Muscle of leg (tissue), 11 donors: ENCODE measurements around the gene ARHGEF38. TPM values are rescaled to one million over a fixed set of nuclear protein-coding genes. Genes with fewer than 3 reads are reported as not detected.

ENCODE experiments used
- DNase-seq: peaks from one replicate; pipeline ENCODE4 v3.0.0; 2013
- H3K27ac ChIP-seq: one replicate; pipeline ENCODE4 v1.5.1; 2013; ENCODE audit warnings: mild to moderate bottlenecking, low read length, control low read depth
- H3K27me3 ChIP-seq: one replicate; pipeline ENCODE4 v1.6.1; 2013; ENCODE audit warnings: low read length; ENCODE audit not compliant: control insufficient read depth, insufficient read depth
- H3K36me3 ChIP-seq: one replicate; pipeline ENCODE4 v1.6.1; 2013; ENCODE audit warnings: low read length; ENCODE audit not compliant: control insufficient read depth, insufficient read depth
- H3K4me1 ChIP-seq: one replicate; pipeline ENCODE4 v1.6.1; 2013; ENCODE audit warnings: low read length; ENCODE audit not compliant: control insufficient read depth, insufficient read depth
- H3K4me3 ChIP-seq: one replicate; pipeline ENCODE4 v1.5.1; 2013; ENCODE audit warnings: low read length, control low read depth
- H3K9me3 ChIP-seq: replicated peaks from 2 replicates; pipeline ENCODE4 v1.6.1; 2013; ENCODE audit warnings: low read depth, low read length; ENCODE audit not compliant: control insufficient read depth
- WGBS: methylation state at CpG from one replicate; pipeline ENCODE4 v1.1.5; 2013; ENCODE audit warnings: missing lambda C conversion rate; ENCODE audit not compliant: insufficient coverage; 5-methylcytosine and 5-hydroxymethylcytosine counted together
- polyA plus RNA-seq, 8 donors: library from polyadenylated mRNA; unstranded; fragments of 120-200 nt; gene quantifications; one replicate each; pipeline versions ENCODE4 v1.2.1 to v1.2.3, GENCODE V29; 2013; ENCODE audit warnings: inconsistent platforms in 1 of 8, low replicate concordance in 1 of 8; ENCODE audit not compliant: insufficient read length in 8 of 8, insufficient read depth in 1 of 8
- total RNA-seq: library from RNA; stranded (reverse); fragments of 120-200 nt; gene quantifications from one replicate; pipeline ENCODE4 v1.2.4, GENCODE V29; 2013

The ARHGEF38 gene
- total and polyA plus RNA-seq, 9 donors = 0.27 to 1.6 (median 0.86) TPM; not detected in 4

DNA sequence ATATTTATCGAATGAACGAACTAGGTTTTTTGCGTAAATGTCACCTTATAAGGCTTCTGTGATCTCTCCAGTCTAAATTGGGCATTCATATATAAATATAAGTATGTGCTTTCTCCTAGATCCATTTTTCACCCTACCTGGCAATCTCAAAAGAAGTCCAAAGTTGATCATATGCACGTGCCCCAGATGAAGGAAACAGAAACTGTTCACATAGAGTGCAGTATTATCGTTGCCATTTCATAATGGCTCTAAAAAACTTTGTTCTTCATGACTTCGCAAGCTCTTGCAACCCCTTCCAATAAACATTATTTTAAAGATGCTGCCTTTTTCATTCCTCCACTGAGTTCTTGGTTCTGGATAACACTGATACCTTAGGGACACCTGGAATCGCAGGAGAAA lies 155.4 kb downstream of the ARHGEF38 start:
- Histone ChIP-seq H3K27me3 (no peaks in the 10 kb centered on the region), H3K27ac (peak overlapping the region; percentile 96), H3K4me1 (peaks cover 5% of the 10 kb centered on the region), H3K4me3 (peak overlapping the region; percentile 95), H3K36me3 (peaks cover 6% of the 10 kb centered on the region), H3K9me3 (no peaks in the 10 kb centered on the region)
- 10% methylated on average over 2 of the region's 7 CpGs for WGBS
- no peak for DNase-seq

DNA sequence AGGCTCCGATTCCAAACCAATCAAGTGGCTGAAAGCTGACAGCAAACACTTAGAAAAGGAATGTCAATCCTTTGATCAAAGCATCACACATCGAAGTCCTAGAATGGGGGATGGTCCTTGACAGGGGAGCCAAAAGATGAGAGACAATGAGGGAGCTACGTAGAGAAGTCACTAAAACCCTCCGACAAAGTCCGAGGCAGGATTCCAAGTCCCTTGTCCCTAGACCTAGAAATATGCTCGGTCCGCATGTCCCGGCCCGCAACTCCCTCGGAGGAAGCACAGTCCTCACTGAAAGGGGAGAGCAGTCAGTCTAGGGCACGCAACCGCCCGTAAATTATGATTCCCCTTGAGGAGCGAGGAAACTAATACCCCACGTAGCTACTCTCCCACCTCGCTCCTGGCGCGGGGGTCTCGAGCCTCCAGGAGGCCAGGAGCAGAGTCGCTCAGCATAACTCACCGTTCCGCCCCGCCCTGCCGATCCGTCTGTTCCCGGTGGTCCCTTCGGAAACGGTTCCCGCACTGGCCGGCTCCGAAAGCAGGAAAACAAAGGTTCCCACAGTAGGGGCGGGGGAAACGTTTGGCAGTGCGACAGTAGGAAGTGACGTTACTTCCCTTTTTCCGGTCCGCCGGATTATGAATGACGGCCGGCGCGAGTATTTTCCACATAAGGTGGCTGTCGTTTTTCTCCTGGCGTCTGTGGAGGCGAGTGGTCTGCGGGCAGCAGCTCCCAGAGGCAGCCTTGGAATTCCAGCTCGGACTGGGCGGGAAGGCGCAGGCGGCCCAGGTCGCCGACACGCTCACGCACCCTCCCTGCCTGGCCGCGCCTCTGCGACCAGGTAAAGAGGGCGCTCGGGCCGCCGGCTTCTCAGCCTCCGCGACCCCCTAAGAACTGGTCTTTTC lies 156.0 kb downstream of the ARHGEF38 start, which contains the start of the genes GSTCD and INTS12:
Gene GSTCD, plus strand, starts transcription at position 604 of the 900 bp plus-strand sequence. CDS start 8,830 bp downstream, outside the sequence.
Gene INTS12, minus strand, starts transcription at position 509 of the 900 bp plus-strand sequence. CDS start 8,684 bp downstream, outside the sequence.
- H3K27ac ChIP-seq = peak within 1 kb of the TSS; percentile 96
- peaks cover 4% of the 10 kb centered on the region for H3K36me3 ChIP-seq
- under 1% methylated on average over 55 of the region's 63 CpGs for WGBS
- H3K27me3 ChIP-seq = no peaks in the 10 kb centered on the region
- DNase-seq = peak; percentile 98
- H3K4me3 ChIP-seq = peak within 1 kb of the TSS; percentile 95
- no peaks in the 10 kb centered on the region for H3K9me3 ChIP-seq
- peaks cover 5% of the 10 kb centered on the region for H3K4me1 ChIP-seq

DNA sequence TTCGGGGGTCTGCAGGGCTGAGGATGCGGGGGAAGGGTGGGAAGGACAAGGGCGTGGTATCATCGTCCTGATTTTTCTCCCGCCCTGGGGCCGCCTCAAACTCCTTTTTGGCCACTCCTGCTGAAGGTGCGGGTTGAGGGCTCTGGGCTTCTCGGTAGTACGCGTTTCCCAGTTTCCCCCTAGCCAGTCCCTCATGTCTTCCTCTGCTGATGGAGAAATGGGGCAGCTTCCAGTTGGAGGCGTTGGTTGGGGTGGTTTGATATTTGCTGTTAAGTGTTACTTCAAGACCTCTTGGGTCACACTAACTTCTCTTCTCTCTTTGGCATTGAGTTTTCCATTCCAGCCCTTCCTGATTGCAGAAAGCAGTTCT lies 156.6 kb downstream of the ARHGEF38 start:
- peaks cover 5% of the 10 kb centered on the region for H3K4me1 ChIP-seq
- no peaks in the 10 kb centered on the region for H3K27me3 ChIP-seq
- H3K27ac ChIP-seq = peak overlapping the region; percentile 96
- peak overlapping the region; percentile 95 for H3K4me3 ChIP-seq
- DNase-seq = peak; percentile 47
- no peaks in the 10 kb centered on the region for H3K9me3 ChIP-seq
- WGBS = 0% methylated on average over 4 of the region's 11 CpGs
- peaks cover 2% of the 10 kb centered on the region for H3K36me3 ChIP-seq

DNA sequence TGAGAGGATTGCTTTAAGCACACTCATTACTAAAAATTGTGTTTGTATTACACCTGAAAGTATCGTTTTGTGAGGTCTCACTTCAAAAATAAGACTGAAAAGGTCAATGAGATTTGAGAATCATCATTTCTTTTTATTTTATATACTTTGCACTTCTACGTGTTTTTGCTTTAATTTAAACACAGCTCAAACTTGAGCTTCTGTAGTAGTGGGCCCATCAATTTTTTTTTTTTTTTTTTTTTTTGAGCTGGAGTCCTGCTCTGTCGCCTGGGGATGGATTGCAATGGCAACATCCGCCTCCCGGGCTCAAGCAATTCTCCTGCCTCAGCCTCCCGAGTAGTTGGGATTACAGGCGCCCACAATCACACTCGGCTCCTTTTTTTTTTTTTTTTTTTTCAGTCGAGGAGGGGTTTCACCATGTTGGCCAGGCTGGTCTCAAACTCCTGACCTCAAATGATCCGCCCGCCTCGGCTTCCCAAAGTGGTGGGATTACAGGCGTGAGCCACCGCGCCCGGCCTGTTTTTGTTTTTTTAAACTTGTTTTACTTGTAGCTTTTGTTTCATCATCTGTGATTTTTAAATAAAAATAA lies 157.7 kb downstream of the ARHGEF38 start:
- WGBS = 50% methylated on average over 2 of the region's 16 CpGs

DNA sequence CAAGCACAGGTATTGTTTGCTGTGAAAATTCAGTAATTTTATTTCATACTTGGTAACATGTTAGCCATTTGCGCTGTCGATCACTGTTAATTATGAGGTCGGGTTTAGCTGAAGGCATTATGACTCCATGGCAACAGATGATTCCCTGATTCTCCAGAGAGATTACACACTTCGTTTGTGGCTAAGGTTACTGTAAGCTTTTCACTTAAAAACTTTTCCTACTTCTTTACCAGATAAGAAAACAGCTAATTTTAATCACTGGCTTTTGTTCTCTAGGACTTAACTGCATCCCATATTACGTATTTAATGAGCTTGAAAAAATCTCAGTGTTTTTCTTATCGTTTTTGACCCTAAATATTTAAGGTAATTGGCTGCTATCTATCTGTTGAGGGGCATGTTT lies 158.3 kb downstream of the ARHGEF38 start:
- Histone ChIP-seq H3K4me3 (no peak overlapping the region), H3K36me3 (no peaks in the 10 kb centered on the region), H3K27me3 (no peaks in the 10 kb centered on the region), H3K27ac (no peak overlapping the region), H3K4me1 (peaks cover 5% of the 10 kb centered on the region), H3K9me3 (no peaks in the 10 kb centered on the region)
- DNase-seq = peak; percentile 11
- WGBS = no CpG with 5 or more reads among the region's 6 CpGs

More for the DNA sequence above, 157.7 kb downstream of the ARHGEF38 start:
- H3K9me3 ChIP-seq = no peaks in the 10 kb centered on the region
- no peaks in the 10 kb centered on the region for H3K27me3 ChIP-seq
- H3K27ac ChIP-seq = no peak overlapping the region
- DNase-seq = no peak
- H3K36me3 ChIP-seq = no peaks in the 10 kb centered on the region
- peaks cover 5% of the 10 kb centered on the region for H3K4me1 ChIP-seq
- no peak overlapping the region for H3K4me3 ChIP-seq

DNA sequence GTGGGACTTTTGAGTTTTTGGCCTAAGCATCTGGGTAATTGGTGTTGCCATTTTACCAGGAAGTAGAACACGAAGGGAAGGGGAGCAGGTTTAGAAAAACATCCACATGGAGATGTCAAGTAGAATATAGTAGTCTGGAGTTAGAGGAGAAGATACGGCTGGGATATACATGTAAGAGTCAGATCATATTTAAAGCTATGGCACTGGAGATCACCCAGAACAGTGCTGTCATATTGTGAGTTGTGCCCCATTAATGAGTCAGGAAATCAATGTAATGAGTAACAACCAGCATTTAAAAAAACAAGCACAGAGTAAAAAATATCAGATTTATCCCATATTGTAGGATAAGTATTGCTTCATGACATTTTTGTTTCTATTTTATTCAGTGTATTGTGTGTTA lies 160.3 kb downstream of the ARHGEF38 start:
- no peak overlapping the region for H3K4me3 ChIP-seq
- WGBS = 63% methylated on average over 1 of the region's 2 CpGs
- no peak for DNase-seq
- no peak overlapping the region for H3K27ac ChIP-seq
- H3K4me1 ChIP-seq = peaks cover 3% of the 10 kb centered on the region
- H3K9me3 ChIP-seq = no peaks in the 10 kb centered on the region
- H3K27me3 ChIP-seq = no peaks in the 10 kb centered on the region
- H3K36me3 ChIP-seq = no peaks in the 10 kb centered on the region

DNA sequence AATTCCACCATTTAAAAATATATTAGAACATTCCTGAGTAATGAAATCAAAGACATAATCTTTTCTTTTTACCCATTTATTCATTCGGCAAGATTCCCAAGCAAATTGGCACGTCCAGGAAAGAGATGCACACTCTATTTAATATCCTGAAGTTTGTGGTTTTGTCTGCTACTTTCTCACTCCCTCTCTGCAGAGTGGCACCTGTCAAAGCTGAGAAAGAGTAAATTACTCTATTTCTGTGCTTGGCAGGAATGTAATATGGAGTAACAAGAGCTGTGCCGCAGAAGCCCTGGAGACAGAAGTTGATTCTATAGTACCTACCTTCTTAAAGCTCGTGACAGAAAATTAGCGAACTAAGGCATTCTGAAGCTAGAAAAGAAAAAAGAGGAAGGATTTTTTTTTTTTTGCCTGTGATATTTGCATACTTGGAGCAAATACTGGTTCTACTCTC lies 161.7 kb downstream of the ARHGEF38 start:
- peak; percentile 42 for DNase-seq
- WGBS = no CpG with 5 or more reads among the region's 5 CpGs
- no peak overlapping the region for H3K4me3 ChIP-seq
- H3K36me3 ChIP-seq = peaks cover 1% of the 10 kb centered on the region
- no peaks in the 10 kb centered on the region for H3K9me3 ChIP-seq
- H3K27me3 ChIP-seq = no peaks in the 10 kb centered on the region
- H3K27ac ChIP-seq = no peak overlapping the region
- peaks cover 2% of the 10 kb centered on the region for H3K4me1 ChIP-seq

DNA sequence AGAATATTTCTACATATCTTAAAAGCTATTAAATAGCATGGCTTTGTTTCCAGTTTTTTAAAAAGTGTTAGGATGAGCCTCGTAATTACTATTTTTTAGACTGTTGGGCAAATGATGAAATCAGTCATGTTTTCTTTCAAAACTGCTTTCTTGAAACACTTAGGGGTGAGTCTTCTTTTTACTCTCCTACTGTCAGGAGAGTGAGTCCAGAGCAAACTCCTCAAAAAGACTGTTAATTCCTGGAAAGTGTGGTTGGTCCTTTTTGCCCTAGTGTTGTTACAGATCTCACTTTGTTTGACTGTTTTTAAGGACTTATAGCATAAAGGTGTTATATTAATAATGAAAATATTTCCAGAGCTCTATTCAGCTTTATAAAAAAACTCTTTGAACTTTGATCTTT lies 162.5 kb downstream of the ARHGEF38 start:
- DNase-seq = no peak
- Histone ChIP-seq H3K27me3 (no peaks in the 10 kb centered on the region), H3K4me1 (no peaks in the 10 kb centered on the region), H3K36me3 (peaks cover 4% of the 10 kb centered on the region), H3K27ac (no peak overlapping the region), H3K4me3 (no peak overlapping the region), H3K9me3 (no peaks in the 10 kb centered on the region)
- no CpG with 5 or more reads among the region's 1 CpG for WGBS

DNA sequence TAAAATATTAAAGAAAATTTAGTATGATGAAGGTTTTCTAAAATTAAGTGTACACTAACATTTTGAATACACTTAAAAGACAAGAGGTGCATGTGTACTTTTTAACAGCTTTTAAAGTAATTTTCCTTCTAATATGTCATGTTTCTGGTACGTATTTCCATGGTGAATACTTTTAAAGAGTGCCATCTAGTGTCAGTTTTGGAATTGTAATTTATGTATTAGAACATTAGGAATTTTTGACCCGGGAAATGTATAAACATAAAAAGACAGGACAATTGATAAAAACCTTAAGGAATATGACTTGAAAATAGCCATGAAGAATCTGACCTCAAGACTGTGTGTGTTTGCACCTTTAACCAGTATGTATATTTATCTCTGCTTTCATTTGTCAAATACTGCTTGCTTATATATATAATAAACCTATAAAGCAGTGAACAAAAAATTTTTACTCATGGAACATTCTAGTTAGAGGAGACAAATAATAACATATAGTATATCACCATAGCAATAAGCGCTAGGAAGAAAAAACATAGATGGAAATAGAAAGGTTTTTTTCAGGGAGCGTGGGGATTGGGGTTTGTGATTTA lies 163.4 kb downstream of the ARHGEF38 start:
- Histone ChIP-seq H3K4me1 (no peaks in the 10 kb centered on the region), H3K9me3 (no peaks in the 10 kb centered on the region), H3K36me3 (peaks cover 6% of the 10 kb centered on the region), H3K4me3 (no peak overlapping the region), H3K27ac (no peak overlapping the region), H3K27me3 (no peaks in the 10 kb centered on the region)
- WGBS = 100% methylated on average over 1 of the region's 4 CpGs
- peak; percentile 63 for DNase-seq

DNA sequence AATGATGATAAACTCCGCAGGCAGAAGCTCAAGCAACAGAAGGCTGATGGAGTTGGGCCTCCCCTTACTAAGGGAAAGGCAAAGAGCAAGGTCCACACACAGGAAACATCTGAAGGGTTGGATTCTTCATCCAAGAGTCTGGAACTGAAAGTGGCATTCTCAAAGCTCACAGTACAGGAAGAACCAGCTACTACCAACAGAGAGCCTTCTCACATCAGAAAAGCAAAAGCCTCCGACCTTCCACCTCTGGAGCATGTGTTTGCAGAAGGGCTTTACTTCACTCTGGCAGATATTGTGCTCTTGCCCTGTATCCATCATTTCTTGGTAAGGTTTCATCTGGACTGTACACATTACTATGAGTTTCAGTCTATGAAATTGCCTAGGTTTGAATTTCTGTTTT lies 166.8 kb downstream of the ARHGEF38 start:
- WGBS = no CpG with 5 or more reads among the region's 2 CpGs
- Histone ChIP-seq H3K27ac (no peak overlapping the region), H3K4me1 (no peaks in the 10 kb centered on the region), H3K4me3 (no peak overlapping the region), H3K27me3 (no peaks in the 10 kb centered on the region), H3K36me3 (peaks cover 6% of the 10 kb centered on the region), H3K9me3 (no peaks in the 10 kb centered on the region)
- no peak for DNase-seq
